Activated T-cell treated with anti-CD3 and anti-CD28 coated beads, Interleukin-2, amount 50 U/mL, for 4 hours (primary cell): Measurements from ENCODE around the gene ZDHHC18. TPM values are rescaled to one million over a fixed set of nuclear protein-coding genes. Genes with fewer than 3 reads are reported as not detected.
A peak's percentile ranks its signal among the peaks of the same experiment; 100 is the strongest.

Experiments used
- ATAC-seq, 2 donors: fragments of 200-7000 bp; cut with Tn5 transposase; one replicate each; pipeline ENCODE4 v1.10.0; 2021
- DNase-seq: peaks from one replicate; pipeline ENCODE4 v3.0.0-alpha.2; 2020
- H3K27me3 Mint-ChIP-seq: one replicate; pipeline ENCODE4 v1.8.0; 2021; ENCODE audit warnings: low read depth, mixed read lengths
- H3K36me3 Mint-ChIP-seq: one replicate; pipeline ENCODE4 v1.8.0; 2022; ENCODE audit warnings: mixed read lengths; ENCODE audit not compliant: insufficient read depth
- H3K4me1 Mint-ChIP-seq: one replicate; pipeline ENCODE4 v1.8.0; 2021; ENCODE audit warnings: low read depth, mixed read lengths
- H3K4me3 Mint-ChIP-seq: one replicate; pipeline ENCODE4 v1.8.0; 2021; ENCODE audit warnings: mild to moderate bottlenecking, moderate library complexity, mixed read lengths
- H3K9me3 Mint-ChIP-seq: one replicate; pipeline ENCODE4 v1.8.0; 2021; ENCODE audit warnings: mixed read lengths
- total RNA-seq, 3 donors: library from RNA; stranded (reverse); gene quantifications; one replicate each; pipeline ENCODE4 v1.2.1, GENCODE V29; 2021

ZDHHC18 gene, protein sequence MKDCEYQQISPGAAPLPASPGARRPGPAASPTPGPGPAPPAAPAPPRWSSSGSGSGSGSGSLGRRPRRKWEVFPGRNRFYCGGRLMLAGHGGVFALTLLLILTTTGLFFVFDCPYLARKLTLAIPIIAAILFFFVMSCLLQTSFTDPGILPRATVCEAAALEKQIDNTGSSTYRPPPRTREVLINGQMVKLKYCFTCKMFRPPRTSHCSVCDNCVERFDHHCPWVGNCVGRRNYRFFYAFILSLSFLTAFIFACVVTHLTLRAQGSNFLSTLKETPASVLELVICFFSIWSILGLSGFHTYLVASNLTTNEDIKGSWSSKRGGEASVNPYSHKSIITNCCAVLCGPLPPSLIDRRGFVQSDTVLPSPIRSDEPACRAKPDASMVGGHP
- 10 to 100 TPM; 66.1 to 76.8 (median 71.8) TPM for total RNA-seq

DNA sequence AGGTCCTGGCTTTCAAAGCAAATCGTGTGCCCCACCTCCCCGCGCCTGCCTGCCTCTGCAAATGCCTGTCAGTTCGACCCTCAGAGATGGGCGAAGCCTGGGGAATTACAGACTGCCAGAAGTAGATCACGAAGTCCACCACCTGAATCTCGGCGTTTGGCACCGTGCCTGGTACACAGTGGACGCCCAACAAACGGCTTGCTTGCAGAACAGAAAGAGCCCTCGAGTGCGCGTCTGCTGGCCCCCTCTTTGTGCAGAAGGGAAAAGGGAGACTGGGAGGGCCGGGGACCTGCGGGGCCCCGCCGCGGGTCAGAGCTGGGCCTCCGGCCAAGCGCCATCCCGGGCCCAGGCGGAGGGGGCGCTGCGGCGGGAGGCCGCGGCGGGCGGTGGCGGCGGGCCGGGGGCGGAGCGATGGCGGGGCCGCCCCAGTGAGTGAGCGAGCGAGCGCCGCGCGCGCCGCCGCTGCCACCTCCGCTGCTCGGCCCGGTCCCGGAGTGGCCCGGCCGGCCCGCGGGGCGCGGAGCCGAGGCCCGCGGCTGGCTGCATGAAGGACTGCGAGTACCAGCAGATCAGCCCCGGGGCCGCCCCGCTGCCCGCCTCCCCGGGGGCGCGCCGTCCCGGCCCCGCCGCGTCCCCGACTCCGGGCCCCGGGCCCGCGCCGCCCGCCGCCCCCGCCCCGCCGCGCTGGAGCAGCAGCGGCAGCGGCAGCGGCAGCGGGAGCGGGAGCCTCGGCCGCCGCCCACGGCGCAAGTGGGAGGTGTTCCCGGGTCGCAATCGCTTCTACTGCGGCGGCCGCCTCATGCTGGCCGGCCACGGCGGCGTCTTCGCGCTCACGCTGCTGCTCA, at the start of gene ZDHHC18:
Gene ZDHHC18, plus strand, starts transcription at position 428 of the 845 bp plus-strand sequence. Its CDS starts 117 bp downstream, at position 545.
- Mint-ChIP-seq H3K36me3 (peaks cover 12% of the 10 kb centered on the region), H3K27me3 (no peaks in the 10 kb centered on the region), H3K4me1 (peaks cover 59% of the 10 kb centered on the region), H3K4me3 (peak within 1 kb of the TSS; percentile 91), H3K9me3 (no peaks in the 10 kb centered on the region)
- peak; percentile 60 for DNase-seq
- ATAC-seq: peak; percentile 82 to 83

GRCh38 chr1:26779098-26779668, 47.3 kb upstream of the ZDHHC18 start:
- no peaks in the 10 kb centered on the region for H3K9me3 Mint-ChIP-seq
- no peak for ATAC-seq

DNA sequence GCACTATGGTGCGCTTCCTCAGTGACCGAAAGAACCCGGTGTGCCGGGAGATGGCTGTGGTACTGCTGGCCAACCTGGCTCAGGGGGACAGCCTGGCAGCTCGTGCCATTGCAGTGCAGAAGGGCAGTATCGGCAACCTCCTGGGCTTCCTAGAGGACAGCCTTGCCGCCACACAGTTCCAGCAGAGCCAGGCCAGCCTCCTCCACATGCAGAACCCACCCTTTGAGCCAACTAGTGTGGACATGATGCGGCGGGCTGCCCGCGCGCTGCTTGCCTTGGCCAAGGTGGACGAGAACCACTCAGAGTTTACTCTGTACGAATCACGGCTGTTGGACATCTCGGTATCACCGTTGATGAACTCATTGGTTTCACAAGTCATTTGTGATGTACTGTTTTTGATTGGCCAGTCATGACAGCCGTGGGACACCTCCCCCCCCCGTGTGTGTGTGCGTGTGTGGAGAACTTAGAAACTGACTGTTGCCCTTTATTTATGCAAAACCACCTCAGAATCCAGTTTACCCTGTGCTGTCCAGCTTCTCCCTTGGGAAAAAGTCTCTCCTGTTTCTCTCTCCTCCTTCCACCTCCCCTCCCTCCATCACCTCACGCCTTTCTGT, 46.0 kb upstream of the ZDHHC18 start:
- Mint-ChIP-seq H3K4me3 (no peak overlapping the region), H3K4me1 (peaks cover 43% of the 10 kb centered on the region), H3K27me3 (no peaks in the 10 kb centered on the region), H3K9me3 (no peaks in the 10 kb centered on the region), H3K36me3 (peaks cover 46% of the 10 kb centered on the region)
- ATAC-seq: no peak
- no peak for DNase-seq

More at GRCh38 chr1:26779098-26779668, 47.3 kb upstream of the ZDHHC18 start:
- H3K36me3 Mint-ChIP-seq: peaks cover 56% of the 10 kb centered on the region
- H3K4me1 Mint-ChIP-seq: peaks cover 31% of the 10 kb centered on the region
- no peaks in the 10 kb centered on the region for H3K27me3 Mint-ChIP-seq
- no peak overlapping the region for H3K4me3 Mint-ChIP-seq
- DNase-seq: no peak

DNA sequence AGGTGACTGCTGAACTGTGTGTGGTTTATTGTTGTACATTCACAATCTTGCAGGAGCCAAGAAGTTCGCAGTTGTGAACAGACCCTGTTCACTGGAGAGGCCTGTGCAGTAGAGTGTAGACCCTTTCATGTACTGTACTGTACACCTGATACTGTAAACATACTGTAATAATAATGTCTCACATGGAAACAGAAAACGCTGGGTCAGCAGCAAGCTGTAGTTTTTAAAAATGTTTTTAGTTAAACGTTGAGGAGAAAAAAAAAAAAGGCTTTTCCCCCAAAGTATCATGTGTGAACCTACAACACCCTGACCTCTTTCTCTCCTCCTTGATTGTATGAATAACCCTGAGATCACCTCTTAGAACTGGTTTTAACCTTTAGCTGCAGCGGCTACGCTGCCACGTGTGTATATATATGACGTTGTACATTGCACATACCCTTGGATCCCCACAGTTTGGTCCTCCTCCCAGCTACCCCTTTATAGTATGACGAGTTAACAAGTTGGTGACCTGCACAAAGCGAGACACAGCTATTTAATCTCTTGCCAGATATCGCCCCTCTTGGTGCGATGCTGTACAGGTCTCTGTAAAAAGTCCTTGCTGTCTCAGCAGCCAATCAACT, 45.2 kb upstream of the ZDHHC18 start:
- Mint-ChIP-seq H3K4me3 (no peak overlapping the region), H3K27me3 (no peaks in the 10 kb centered on the region), H3K9me3 (no peaks in the 10 kb centered on the region), H3K36me3 (peaks cover 41% of the 10 kb centered on the region), H3K4me1 (peaks cover 52% of the 10 kb centered on the region)
- DNase-seq (no peak), ATAC-seq (peak in 1 of 2 donors; percentile 27)

- DNase-seq (no peak), ATAC-seq (no peak)
- Mint-ChIP-seq H3K4me3 (no peak overlapping the region), H3K9me3 (no peaks in the 10 kb centered on the region), H3K4me1 (peaks cover 64% of the 10 kb centered on the region), H3K36me3 (peaks cover 34% of the 10 kb centered on the region), H3K27me3 (no peaks in the 10 kb centered on the region)
Observed at GRCh38 chr1:26782521-26783212, 43.8 kb upstream of the ZDHHC18 start.

DNA sequence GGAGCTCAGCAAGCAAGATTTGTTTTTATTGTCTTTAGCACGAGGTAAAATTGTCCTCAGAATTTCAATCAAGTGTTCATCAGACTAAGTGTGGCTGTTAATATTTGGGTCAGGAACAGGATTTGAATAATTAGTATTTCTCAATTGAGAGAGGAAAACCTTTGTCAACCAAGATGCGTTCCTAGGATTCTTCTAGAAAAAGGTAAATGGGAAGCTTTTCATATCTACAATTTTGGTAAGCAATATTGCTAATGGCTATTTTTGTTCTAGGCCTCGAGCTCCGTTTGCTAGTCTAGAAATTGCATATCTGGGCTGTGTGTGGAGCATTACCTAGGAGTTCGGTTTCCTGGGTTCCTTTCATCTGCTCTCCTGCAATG, 42.9 kb upstream of the ZDHHC18 start:
- Mint-ChIP-seq H3K4me3 (no peak overlapping the region), H3K36me3 (peaks cover 26% of the 10 kb centered on the region), H3K27me3 (no peaks in the 10 kb centered on the region), H3K9me3 (no peaks in the 10 kb centered on the region), H3K4me1 (peaks cover 65% of the 10 kb centered on the region)
- ATAC-seq (no peak), DNase-seq (no peak)

GRCh38 chr1:26784023-26784871, 42.2 kb upstream of the ZDHHC18 start:
- H3K4me1 Mint-ChIP-seq: peaks cover 68% of the 10 kb centered on the region
- DNase-seq (no peak), ATAC-seq (no peak)
- peaks cover 21% of the 10 kb centered on the region for H3K36me3 Mint-ChIP-seq
- H3K27me3 Mint-ChIP-seq: no peaks in the 10 kb centered on the region
- H3K9me3 Mint-ChIP-seq: no peaks in the 10 kb centered on the region
- no peak overlapping the region for H3K4me3 Mint-ChIP-seq

DNA sequence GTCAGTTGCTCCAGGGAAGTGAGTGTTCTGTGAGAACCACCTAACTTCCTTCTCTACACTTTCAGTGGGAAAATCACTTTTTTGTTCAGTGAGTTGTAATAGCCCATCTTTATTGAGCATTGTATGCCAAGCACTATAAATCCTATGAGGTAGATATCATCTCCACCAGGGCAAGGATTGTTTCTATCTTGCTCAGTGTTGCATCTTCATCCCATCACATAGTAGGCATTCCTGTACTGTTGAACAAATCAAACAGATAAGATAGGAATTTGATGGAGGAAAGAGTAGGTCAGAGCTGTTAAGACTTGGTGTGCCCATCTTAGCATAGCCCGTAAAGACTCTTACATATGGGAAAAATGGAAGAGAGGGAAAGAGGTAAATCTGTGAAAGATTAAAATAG, 41.6 kb upstream of the ZDHHC18 start:
- H3K36me3 Mint-ChIP-seq: peaks cover 17% of the 10 kb centered on the region
- ATAC-seq (no peak), DNase-seq (no peak)
- H3K4me1 Mint-ChIP-seq: peaks cover 75% of the 10 kb centered on the region
- no peaks in the 10 kb centered on the region for H3K9me3 Mint-ChIP-seq
- no peaks in the 10 kb centered on the region for H3K27me3 Mint-ChIP-seq
- H3K4me3 Mint-ChIP-seq: no peak overlapping the region

- Mint-ChIP-seq H3K4me1 (peaks cover 82% of the 10 kb centered on the region), H3K27me3 (no peaks in the 10 kb centered on the region), H3K9me3 (no peaks in the 10 kb centered on the region), H3K36me3 (peaks cover 17% of the 10 kb centered on the region), H3K4me3 (peak overlapping the region; percentile 99)
- no peak for ATAC-seq
- DNase-seq: no peak
Observed at GRCh38 chr1:26785611-26786436, 40.7 kb upstream of the ZDHHC18 start.

- H3K9me3 Mint-ChIP-seq: no peaks in the 10 kb centered on the region
- no peak for ATAC-seq
- H3K4me3 Mint-ChIP-seq: peak overlapping the region; percentile 99
- DNase-seq: no peak
- H3K36me3 Mint-ChIP-seq: peaks cover 15% of the 10 kb centered on the region
- no peaks in the 10 kb centered on the region for H3K27me3 Mint-ChIP-seq
- H3K4me1 Mint-ChIP-seq: peaks cover 84% of the 10 kb centered on the region
Observed at GRCh38 chr1:26786437-26787380, 39.8 kb upstream of the ZDHHC18 start.

DNA sequence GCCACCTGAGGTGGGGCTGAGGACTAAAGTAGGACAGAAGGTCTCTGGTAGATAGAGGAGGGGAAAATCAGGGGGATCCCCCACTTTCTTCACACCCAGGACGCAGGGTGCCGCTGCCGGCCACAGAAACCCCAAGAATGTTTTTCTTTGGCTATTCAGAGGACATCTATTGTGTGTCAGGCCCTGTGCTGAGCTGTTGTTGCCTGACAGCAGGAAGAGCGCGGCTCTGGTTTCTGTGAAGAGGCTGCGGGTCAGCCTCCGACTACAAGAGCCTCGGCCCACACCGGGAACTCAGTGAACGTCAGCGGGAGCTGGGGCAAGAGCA, 39.1 kb upstream of the ZDHHC18 start:
- DNase-seq: peak; percentile 59
- H3K27me3 Mint-ChIP-seq: no peaks in the 10 kb centered on the region
- peaks cover 11% of the 10 kb centered on the region for H3K36me3 Mint-ChIP-seq
- no peaks in the 10 kb centered on the region for H3K9me3 Mint-ChIP-seq
- peak overlapping the region; percentile 99 for H3K4me3 Mint-ChIP-seq
- peak; percentile 55 to 59 for ATAC-seq
- peaks cover 80% of the 10 kb centered on the region for H3K4me1 Mint-ChIP-seq
